Esophagus squamous epithelium (tissue), 4 donors: Measurements from ENCODE around the gene NAGS.
"Not testable (repeated sequence)": the region's sequence is repeated elsewhere in the genome, so short reads cannot be mapped to it uniquely, and the experiment has no call there.

Experiments used
- POLR2A ChIP-seq, 4 donors: fragments of 450-650 bp; IDR thresholded peaks; one replicate each; pipeline ENCODE4 v1.6.1; 2017; ENCODE audit warnings: antibody characterized with exemption in 4 of 4, mild to moderate bottlenecking in 4 of 4, moderate library complexity in 3 of 4
- TF ChIP-seq, protein P1 (sequence below), 6 experiments: fragments of 450-650 bp in 4 of 6; fragments of 200-600 bp in 2 of 6; sonication (generic) in 2 of 6; IDR thresholded peaks; one replicate each; pipeline ENCODE4 v1.5.1; 2016 to 2019; ENCODE audit warnings: antibody characterized with exemption in 6 of 6, mild to moderate bottlenecking in 4 of 6, moderate library complexity in 4 of 6

DNA sequence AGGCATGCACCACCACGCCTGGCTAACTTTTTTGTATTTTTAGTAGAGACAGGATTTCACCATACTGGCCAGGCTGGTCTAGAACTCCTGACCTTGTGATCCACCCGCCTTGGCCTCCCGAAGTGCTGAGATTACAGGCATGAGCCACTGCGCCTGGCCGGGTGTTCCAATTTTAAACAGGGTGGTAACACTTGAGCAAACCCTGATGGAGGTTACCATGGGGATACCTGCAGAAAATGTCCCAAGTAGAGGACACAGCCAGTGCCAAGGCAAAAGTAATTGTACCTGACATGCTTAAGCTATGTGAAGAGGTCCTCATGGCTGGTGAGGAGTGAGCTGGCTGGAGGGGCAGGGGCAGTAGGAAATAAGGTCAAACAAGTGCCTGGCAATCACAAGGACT lies 7.2 kb upstream of the NAGS start:
- not testable (repeated sequence) for TF ChIP-seq POLR2A (IDR thresholded peaks at IDR 0.05)
- TF ChIP-seq, protein P1, sequence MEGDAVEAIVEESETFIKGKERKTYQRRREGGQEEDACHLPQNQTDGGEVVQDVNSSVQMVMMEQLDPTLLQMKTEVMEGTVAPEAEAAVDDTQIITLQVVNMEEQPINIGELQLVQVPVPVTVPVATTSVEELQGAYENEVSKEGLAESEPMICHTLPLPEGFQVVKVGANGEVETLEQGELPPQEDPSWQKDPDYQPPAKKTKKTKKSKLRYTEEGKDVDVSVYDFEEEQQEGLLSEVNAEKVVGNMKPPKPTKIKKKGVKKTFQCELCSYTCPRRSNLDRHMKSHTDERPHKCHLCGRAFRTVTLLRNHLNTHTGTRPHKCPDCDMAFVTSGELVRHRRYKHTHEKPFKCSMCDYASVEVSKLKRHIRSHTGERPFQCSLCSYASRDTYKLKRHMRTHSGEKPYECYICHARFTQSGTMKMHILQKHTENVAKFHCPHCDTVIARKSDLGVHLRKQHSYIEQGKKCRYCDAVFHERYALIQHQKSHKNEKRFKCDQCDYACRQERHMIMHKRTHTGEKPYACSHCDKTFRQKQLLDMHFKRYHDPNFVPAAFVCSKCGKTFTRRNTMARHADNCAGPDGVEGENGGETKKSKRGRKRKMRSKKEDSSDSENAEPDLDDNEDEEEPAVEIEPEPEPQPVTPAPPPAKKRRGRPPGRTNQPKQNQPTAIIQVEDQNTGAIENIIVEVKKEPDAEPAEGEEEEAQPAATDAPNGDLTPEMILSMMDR (IDR thresholded peaks at IDR 0.05): not testable (repeated sequence)
